GM21447 (cell line): ENCODE data around the gene FKBP5.
A peak's percentile ranks its signal among the peaks of the same experiment; 100 is the strongest.
"Not testable (repeated sequence)": the region's sequence is repeated elsewhere in the genome, so short reads cannot be mapped to it uniquely, and the experiment has no call there.

Source experiments
- ATAC-seq: cut with Tn5 transposase; IDR thresholded peaks from one replicate; pipeline ENCODE4 v1.9.1; 2021; ENCODE audit not compliant: unreplicated experiment

The FKBP5 gene

DNA sequence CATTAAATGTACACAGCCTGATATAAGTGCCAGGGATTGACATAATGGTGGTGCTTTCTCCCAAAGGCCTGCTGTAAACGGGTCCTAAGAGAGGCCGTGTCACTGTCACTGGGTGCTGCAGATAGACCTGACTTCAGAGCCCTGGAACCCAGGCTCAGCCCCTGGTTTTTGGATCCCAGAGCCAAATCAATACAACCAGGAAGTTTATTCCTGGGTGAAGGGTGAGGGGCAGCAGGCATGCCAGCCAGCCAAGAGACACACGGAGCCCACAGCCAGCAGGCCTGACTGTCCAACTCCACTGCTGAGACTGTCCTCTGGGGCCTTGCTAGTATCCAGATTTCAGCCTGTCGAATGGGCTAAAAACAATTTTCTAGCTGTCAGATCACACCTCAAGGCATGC is 35.3 kb upstream of the FKBP5 start:
- ATAC-seq: no peak

DNA sequence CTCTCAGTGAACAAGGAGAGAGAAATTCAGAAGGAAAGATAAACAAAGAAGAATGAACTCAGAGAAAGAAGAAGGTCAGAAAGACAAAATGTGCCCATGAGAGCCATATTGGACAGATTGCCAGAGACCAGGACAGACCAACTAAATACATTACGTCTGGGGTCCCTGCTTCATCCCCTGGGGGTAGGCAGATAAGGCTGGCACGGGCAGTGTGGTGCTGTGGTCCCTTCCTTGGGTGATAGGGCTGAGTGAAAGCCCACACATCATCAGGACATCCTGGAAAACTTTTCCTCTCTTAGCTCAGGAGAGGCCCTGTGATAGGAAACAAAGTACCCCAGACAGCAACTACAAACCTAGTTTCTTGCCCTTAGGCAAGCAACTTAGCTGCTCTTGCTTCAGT is 34.9 kb upstream of the FKBP5 start:
- no peak for ATAC-seq

DNA sequence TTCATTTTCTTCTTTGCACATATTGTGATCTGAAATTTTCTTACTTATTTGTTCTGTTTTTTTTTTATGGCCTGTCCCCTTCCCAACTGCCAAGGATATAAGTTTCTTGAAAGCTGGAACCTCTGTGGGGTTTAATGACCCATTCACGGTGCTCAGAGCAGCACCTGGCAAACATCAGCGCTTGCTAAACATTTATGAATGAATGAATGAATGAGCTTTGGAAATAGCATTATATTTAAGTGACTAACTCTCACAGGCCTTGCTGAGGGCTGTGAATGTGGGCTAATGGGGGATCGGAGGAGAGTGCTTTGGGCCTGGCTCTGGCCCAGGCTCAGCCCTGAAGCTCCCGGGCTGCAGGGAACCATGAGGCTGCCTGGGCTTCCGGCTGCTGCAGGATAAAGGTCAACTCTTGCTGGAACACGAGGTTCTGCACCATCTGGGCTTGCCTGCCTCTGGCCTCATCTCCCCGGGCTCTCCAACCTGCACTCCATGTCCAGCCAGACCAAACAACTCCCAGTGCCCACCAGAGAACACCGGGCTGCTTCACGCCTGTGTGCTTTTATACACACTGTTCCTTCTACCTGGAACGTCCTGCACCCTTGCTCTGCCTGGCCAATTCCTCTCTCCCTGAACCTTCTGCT is 33.5 kb upstream of the FKBP5 start:
- ATAC-seq: no peak

DNA sequence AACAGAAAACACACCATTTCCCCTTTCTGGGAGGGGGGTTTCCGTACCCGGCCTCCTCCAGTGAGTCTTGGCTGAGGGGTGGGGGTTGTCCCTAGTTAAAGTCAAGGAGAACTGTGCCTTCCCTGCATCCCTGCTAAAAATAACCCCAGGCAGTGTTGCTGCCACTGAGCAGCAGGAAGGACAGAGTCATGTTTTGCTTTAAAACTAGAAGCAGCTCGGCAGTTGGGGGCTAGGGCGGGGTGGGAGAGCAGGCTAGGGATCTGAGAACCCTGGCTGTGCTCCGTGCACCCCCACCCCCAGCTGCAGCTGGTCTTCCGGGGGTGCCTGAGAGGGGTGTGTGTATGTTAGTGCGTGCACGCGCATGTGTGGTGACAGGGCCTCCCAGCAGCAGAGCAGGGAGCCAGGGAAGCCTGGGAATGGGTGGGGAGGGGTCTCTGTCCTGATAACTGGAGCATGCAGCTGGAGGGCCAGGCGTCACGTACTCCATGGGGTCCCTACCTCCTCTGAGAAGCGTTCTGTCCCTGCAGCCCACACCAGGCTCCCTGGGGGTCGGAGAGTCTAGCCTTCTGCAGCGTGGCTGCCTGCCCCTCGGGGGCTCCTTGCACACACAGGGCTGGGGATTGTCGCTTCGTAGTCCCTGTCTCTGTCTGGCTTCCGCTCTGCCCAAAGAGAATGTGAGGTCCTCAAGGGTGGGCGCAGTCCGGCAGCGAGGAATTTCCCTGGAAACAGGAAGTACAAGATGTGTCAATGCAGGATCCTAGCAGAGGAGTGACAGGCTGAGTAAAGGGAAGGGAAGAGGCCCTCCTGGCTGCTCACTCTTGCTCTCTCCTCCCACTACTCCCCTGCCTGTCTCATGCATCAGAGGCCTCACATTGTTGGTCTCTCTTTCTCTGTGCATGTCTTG is 31.4 kb upstream of the FKBP5 start:
- peak; percentile 54 for ATAC-seq

DNA sequence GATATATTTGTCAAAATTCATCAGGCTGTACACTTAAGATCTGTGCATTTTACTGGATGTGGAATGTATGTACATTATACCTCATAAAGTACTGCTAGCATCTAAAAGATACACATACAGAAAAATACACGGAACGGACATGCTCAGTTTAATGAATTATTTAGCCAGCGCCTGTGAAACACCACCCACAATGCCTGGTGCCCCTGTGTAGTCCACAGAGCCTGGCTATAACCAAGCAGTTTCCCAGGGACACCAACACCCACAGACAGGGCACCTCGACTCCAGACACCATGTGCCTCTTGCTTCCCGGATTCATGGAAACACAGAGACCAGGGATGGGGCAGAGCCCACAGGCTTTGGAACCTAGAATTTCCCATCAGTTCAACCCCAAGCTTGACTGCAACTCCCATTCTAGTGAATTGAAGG is 30.7 kb upstream of the FKBP5 start:
- ATAC-seq: peak; percentile 16

DNA sequence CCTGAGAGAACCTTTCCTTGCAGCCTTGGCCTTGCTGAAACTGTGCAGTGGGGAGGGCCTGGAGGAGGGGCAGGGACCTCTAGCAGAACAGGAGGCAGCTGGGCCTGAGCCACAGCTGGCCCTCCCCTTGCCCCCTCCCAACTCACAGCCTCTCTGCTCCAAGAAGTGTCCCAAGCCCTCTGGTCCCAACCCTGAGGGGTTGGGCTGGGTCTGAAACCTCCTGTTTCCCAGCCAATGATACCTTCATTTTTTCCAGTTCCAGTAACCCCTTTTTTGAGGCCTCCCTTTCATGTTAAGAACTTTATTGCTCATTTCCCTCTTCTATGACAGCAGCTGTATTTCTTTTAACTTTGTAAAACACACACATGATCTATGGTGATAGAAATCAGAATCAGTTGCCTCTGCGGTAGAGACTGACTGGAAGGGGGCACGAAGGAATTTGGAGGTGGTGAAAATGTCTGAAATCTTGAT is 30.2 kb upstream of the FKBP5 start:
- no peak for ATAC-seq

DNA sequence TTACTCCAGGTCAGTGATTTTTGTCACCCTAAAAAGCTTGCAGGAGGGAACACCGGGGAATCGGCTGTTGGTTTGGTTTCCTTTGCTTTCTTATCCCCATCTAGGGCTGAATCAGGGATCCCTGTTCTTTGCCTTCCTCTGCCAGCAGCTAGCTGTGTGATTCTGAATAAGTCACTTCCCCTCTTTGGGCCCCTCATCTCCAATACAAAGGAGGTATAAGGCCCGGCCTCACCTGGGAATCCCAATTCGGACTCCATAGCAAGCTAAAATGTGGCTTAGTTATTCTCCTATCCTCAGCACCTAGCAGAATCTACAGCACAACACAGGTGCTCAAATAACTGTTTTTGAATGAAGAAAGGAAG is 29.6 kb upstream of the FKBP5 start:
- ATAC-seq: no peak

DNA sequence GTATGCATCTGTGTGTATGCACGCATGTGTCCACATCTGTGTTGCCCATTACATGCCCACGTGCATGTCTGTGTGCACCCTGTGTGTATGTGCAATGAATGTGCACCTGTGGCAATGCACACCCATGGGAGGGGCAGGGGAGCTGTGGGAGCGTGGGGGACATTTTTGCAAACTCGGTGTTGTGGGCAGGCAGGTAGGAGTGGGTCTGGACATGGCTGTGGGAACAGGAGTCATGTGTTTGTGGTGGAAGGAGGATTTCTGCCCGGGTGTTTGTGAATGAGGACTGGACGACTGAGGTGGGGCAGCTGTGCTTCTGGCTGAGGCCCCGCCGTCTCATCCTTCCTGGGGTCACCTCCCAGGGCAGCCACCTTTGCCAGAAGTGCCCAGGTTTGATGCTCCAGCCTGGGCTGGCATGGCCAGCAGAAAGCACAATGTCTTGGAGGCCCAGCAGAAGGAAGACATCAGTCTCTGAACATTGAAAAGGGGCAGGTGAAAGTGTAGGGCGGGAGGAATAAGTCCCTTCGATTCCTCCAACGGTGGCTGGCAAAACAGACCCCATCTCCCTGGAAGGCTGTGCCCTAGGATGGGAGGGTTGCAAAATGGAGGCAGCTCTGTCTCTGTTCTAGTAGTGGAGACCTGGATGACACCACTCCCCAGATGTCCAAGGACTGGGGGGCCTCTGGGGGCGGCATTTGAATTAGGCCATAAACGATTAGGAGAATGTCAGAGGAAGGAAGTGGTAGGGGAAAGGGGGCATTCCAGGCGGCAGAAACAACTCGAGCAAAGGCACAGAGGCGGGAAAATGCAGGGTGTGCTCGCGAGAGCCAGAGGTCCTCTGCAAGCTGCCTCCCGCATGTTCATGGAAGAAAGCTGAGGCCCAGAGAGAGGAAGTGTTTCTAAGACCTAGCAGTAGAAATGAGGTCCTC is 29.0 kb upstream of the FKBP5 start:
- no peak for ATAC-seq

DNA sequence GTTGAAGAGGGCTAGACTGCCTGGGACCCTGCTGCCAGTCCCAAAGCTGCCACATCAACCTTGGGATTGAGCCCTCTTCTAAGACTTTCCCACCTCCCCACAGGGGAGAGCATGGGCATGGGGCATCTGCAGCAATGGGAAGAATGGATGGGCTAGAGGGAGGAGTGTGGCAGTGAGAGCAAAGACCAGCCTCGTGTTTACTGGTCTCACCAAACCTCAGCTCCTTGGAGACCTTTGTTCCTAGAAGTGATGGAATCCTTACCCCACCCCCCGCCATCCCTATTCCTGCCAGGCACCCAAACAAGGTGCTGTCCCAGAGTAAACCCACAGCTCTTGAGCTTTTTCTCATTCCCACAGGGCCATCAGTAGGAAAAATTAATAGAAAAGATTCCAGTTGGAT is 28.1 kb upstream of the FKBP5 start:
- ATAC-seq: no peak

DNA sequence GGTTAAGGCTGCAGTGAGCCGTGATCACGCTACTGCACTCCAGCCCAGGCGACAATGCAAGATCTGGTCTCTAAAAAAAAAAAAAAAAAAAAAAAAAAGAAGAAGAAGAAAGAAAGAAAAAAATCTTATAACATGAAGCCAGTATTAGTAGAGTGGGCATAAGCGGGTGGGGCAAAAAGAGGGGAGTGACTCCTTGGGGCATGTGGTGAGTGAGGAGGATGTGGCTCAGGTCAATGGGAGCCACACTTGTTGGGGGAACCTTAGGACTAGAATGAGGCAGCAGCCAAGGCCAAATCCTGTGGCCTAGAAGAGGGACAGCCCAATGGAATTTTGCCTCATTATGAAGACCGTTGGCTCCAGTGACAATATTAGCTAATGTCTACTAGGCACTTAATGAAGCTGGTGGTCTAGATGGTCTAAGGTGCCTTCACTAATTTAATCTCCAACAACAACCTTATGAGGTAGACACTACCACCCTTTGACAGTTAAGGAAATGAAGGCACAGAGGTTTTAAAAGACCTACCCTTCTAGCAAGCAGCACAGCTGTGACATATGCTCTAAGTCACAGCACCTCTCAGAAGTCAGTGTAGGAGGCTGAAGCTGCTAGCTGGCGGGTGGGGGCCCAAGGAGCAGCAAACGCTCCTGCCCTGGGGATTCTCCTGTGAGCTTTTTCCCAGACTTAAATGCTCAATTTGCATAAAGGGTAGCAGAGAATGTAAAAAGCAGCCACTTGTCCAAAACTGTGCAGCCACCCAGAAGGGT is 24.5 kb upstream of the FKBP5 start:
- no peak for ATAC-seq

DNA sequence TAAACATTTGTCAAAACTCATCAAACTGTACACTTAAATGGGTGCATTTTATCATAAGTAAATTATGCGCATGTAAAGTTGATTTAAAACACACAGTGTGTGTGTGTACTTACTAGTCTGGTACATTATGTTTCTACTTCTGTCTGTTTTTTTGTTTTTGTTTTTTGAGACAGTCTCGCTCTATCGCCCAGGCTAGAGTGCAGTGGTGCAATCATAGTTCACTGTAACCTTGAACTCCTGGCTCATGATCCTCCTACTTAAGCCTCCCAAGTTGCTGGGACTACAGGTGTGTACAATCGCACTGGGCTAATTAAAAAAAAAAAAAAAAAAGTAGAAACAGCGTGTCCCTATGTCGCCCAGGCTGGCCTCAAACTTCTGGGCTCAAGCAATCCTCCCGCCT is 23.0 kb upstream of the FKBP5 start:
- ATAC-seq: no peak

DNA sequence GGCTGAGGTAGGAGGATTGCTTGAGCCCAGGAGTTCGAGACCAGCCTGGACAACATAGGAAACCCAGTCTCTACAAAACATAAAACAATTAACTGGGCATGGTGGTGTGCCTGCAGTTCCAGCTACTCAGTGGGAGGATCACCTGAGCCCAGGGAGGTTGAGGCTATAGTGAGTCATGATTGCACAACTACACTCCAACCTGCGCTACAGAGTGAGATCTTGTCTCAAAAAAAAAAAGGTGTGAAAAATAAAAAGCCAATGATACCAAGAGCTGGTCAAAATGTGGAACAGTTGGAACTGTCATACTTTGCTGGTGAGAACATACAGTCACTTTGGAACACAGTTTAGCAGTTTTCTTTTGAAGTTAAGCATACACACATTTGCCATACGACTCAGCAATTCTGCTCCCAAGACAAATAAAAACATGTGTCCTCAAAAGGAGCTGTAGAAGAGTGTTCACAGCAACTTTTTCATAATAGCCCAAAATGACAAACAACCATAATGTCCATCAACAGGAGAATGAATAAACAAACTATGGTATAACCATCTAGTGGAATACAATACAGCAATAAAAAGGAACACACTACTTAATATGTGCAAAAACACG is 21.6 kb upstream of the FKBP5 start:
- ATAC-seq: no peak

DNA sequence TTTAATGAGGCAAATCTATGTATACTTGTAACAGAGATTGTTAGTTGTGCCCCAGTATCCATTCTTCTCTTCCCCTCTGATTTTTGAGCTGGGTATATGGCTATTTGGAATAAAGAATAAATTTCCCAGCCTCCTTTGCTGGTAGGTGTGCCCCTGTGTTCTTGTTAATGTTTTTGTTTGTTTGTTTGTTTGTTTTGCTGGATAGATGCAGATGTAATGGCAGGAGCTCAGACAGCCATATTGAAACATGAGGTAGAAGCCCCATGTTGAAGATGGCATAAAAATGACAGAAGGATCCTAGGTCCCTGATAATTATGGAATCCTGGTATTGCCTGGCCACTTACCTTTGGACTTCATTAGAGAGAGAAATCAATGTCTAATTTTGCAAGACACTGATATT is 19.9 kb upstream of the FKBP5 start:
- no peak for ATAC-seq

DNA sequence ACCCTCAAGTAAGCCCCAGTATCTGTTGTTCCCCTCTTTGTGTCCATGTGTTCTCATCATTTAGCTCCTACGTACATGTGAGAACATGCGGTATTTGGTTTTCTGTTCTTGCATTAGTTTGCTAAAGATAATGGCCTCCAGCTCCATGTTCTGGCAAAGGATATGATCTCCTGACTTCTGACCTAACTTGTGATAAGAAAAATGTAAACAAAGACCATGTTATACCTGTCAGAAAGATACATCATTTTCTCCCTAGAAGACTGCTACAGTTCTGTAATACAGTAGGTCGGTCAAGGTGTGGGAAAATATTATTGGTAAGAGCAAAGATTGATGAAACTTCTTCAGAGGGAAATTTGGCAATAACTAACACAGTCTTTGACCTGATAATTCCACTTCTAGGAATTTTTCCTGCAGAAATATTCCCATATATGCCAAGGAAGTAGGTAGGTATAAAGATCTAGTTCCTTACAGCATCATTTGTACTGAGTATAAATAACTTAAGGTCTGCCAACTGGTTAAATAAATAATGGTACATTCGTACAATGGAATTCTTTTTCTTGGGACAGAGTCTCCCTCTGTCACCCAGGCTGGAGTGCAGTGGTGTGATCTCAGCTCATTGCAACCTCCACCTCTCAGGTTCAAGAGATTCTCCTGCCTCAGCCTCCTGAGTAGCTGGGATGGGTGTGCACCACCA is 19.1 kb upstream of the FKBP5 start:
- no peak for ATAC-seq

DNA sequence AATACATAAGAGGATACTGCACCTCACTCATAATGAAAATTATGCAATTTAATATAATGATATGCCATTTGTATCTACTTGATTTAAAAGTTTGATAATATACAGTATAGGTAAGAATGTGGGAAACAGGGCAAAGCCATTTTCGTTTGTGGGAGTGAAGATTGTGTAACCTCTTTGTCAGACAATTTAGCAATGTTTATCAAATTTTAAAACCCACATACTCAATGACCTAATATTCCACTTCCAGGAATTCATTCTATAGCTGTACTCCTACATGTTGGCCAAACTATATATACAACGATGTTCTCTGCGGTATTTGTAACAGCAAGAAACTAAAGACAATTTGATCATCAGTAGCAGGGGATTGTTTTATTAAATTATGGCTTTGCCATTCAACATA is 17.8 kb upstream of the FKBP5 start:
- no peak for ATAC-seq

DNA sequence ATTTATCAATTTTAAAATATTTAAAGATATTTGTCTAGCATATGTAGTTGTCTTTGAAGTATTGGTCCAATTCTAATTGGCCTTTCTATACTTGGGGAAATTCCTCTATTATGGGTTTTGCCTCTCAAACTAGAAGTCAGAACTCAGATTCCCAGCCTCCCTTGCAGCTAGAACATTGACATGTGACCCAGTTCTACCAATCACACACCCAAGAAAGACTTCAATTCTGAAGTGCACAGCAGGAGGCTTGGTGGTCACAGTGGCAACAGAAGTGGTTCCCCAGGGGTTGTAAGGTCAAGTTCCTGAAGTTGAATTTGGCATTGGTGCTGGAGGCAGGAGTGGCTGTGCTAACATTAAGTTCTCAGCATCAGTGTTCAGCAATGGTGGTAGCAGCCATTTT is 14.8 kb upstream of the FKBP5 start:
- no peak for ATAC-seq

DNA sequence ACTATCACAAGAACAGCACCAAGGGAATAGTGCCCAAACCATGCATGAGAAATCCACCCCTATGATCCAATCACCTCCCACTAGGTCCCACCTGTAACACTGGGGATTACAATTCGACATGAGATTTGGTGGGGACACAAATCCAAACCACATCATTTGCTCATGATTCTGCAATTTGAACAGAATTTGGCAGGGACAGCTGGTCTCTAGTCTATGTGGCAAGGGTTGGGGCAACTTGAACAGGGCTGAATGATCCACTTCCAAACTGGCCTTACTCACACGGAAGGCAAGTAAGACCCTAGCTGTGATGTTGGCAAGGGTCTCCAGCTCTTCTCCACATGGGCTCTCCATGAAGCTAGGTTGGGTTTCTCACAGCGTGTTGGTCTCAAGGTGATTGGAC is 10.1 kb upstream of the FKBP5 start:
- no peak for ATAC-seq

DNA sequence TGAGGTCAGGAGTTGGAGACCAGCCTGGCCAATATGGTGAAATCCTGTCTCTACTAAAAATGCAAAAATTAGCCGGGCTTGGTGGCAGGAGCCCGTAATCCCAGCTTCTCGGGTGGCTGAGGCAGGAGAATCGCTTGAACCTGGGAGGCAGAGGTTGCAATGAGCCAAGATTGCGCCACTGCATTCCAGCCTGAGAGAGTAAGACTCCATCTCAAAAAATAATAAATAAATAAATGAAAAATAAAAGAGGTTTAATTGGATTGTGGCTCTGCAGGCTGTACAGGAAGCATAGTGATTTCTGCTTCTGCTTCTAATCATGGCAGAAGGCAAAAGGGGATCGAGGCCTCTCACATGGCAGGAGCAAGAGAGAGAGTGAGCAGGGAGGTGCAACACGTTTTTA is 9.7 kb upstream of the FKBP5 start:
- not testable (repeated sequence) for ATAC-seq

DNA sequence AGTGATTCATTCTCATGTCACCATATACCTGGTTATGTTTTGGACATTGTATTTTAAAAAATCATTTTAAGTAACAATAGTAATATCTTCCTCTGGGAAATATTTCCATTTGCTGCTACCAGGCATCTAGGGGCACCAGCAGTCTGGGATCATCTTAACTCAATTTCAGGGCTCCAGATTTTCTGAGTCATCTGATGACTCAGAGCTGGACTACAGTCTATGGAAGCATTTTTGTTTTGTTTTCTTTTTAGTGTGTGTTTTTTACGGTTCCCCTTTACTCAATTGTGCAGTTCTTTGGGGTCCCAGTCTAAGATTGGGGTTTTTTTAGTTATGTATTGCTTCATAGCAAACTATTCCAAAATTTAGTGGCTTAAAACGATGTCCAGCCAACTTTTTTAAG is 5.7 kb upstream of the FKBP5 start:
- ATAC-seq: no peak
